Thyroid gland (tissue), 4 donors: ENCODE data around the gene ANKRD61.

Experiments used
- CTCF ChIP-seq, 6 experiments: fragments of 200-600 bp in 3 of 6; fragments of 450-650 bp in 3 of 6; sonication (generic) in 3 of 6; IDR thresholded peaks; one replicate each; pipeline ENCODE4 v1.5.1; 2016 to 2019; ENCODE audit warnings: antibody characterized with exemption in 6 of 6, mild to moderate bottlenecking in 2 of 6, inconsistent platforms in 1 of 6, moderate library complexity in 1 of 6
- POLR2A ChIP-seq, 2 donors: fragments of 450-650 bp; IDR thresholded peaks; one replicate each; pipeline ENCODE4 v1.6.1; 2017; ENCODE audit warnings: antibody characterized with exemption in 2 of 2, mild to moderate bottlenecking in 2 of 2, moderate library complexity in 1 of 2

DNA sequence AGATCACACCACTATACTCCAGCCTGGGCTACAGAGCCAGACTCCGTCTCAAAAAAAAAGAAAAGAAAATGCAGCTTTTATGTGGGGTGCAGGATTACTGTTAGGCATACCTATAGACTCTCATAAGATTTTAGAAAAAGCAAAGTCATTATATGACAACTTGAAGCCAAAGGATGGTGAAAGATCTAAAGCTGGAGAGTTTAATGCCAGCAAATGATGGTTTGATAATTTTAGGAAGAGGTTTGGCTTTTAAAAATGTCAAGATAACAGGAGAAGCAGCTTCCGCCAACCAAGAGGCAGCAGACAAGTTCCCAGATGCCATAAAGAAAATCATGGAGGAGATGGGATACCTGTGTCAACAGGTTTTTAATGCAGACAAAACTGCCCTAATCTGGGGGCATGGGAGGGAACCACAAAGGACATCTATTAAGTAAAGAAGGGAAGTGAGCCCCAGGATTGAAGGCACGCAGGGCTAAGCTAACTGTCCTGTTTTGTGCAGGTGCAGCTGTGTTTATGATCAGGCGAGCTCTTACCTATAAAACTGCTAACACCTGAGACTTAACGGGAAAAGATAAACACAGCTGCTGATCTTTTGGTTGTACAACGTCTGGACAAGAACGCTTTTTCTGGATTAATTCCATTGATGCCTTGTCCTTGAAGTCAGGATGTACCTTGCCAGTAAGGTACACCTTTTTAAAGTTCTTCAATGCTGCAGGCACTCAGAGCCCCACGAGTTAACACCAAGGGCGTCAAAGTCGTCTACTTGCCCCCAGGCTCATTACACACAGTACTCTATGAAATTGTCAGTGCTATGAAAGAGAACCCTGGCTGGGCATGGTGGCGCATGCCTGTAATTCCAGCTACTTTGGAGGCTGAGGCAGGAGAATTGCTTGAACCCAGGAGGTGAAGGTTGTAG lies 10.5 kb upstream of the ANKRD61 start:
- TF ChIP-seq CTCF (IDR thresholded peaks at IDR 0.05) (no peak), POLR2A (IDR thresholded peaks at IDR 0.05) (no peak)
